ENCODE measurements around the gene IVD.

The IVD gene

GRCh38 chr15:40416056-40416455, 10.5 kb downstream of the IVD start:
- DNase-seq = no peak

DNA sequence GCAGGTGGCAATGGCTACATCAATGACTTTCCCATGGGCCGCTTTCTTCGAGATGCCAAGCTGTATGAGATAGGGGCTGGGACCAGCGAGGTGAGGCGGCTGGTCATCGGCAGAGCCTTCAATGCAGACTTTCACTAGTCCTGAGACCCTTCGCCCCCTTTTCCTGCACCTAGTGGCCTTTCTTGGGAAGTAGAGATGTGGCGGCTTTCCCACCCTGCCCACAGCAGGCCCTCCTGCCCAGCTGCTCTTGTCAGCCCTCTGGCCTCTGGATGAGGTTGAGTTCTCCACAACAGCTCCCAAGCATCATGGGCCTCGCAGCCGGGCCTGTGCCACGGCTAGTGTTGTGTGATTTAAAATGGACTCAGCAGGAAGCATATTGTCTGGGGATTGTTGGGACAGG, 12.5 kb downstream of the IVD start:
- DNase-seq = no peak

- no peak for DNase-seq
These were observed 14.6 kb downstream of the IVD start for GRCh38 chr15:40420071-40420713.

GRCh38 chr15:40420793-40421192, 15.2 kb downstream of the IVD start:
- no peak for DNase-seq

GRCh38 chr15:40421246-40422157, 15.9 kb downstream of the IVD start:
- peak; percentile 72 for DNase-seq

- no peak for DNase-seq
These were observed 19.0 kb downstream of the IVD start for GRCh38 chr15:40424483-40425115.

DNA sequence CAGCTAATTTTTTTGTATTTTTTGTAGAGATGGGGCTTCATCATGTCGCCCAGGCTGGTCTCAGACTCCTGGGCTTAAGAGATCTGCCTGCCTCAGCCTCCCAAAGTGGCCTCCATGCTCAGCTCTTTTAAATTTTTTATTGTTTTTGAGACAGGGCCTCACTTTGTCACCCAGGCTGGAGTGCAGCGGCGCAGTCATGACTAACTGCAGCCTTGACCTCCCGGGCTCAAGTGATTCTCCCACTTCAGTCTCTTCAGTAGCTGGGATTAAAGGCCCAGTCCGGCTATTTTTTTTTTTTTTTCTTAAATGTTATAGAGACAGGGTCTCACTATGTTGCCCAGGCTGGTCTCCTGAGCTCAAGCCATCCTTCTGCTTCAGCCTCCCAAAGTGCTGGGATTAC, 20.1 kb downstream of the IVD start:
- DNase-seq = no peak

- no peak for DNase-seq
These were observed 21.6 kb downstream of the IVD start for GRCh38 chr15:40427188-40427587.

DNA sequence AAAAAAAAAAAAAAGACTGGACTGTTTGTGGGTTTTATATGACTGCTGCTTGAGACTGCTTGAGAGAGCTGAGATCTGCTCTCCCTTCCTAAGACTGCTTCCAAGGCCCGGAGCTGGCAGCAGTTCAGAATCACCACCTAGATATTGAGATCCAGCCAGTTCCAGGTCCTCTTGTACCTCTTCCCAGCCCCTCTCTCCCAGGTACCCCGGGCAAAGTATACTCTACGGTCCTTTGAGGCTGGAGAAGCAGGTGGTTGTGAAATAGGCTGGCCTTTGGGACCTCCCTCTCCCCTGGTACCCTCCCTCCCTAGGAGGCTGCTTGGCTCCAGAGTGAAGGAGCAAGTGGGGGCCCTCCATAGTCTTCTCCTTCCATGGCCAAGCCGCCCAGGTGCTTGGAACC, 22.6 kb downstream of the IVD start:
- no peak for DNase-seq

DNA sequence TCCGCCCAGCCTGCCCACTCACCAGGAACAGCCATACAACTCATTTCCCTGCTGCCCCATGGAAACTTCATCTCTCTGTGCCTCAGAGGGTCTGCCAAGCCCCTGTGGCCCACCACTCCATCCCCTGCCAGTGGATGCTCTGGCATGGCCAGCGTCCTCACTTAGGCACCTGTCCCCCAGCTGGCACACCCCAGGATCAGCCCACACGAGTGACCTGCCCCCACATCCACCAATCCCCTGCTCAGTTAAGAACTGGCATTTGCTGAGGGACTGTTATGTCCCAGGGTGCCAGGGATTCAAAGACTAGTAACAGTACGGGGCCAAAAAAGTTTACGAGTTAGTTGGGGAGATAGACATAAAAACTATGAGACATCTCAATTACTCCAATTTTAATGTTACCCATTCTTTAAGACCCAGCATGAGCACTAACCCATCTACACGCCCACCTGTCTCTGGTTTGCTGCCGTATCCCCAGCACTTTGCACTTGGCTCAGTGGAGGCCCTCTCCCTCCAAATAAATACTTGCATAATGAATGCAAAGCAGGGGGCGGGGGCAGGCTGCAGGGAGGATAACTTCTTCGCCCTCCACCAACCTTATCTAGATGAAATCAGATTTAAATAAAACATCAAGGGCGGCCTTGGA, 23.6 kb downstream of the IVD start:
- no peak for DNase-seq

GRCh38 chr15:40430271-40430805, 24.7 kb downstream of the IVD start:
- no peak for DNase-seq

- no peak for DNase-seq
These were observed 29.6 kb downstream of the IVD start for GRCh38 chr15:40435023-40435709.

- no peak for DNase-seq
These were observed 30.1 kb downstream of the IVD start for GRCh38 chr15:40435710-40436089.

DNA sequence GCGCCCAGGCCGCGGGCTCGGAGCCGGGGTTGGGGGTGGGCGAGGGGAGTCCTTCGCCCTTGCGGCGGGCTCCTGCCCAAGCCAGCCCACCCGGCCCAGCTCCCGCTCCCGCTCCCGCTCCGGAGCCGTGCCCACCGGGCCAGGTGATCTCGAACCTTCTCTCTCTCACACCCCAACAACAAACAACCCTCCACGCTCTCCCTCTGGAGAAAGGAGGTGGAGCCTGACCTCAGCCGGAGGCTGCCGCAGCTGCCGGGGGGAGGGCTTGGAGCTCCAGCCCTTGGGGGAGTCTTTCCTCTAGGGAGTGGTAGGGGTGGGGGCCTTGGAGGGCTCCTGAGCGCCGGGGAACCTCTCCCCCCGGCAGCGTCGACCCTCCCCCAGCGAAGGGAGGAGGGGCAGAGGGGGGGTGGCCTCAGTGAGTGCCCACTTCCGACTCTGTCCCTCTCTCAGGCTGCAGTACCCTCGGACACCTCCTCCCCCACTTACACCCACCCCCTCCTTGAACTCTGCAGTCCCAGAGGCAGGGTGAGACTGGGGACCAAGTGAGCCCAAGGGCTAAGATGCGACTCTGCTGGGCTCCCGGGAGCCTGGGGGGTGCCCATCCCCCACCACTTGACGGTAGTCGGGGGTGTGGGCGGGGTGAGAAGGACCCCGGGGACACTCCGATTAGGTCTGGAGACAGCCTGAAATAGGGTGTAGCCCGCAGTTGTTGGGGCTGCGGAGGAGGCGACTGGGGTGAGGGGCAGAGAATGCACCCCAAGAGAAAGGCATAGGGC, 30.7 kb downstream of the IVD start:
- no peak for DNase-seq

- DNase-seq = no peak
These were observed 31.5 kb downstream of the IVD start for GRCh38 chr15:40436892-40437751.

DNA sequence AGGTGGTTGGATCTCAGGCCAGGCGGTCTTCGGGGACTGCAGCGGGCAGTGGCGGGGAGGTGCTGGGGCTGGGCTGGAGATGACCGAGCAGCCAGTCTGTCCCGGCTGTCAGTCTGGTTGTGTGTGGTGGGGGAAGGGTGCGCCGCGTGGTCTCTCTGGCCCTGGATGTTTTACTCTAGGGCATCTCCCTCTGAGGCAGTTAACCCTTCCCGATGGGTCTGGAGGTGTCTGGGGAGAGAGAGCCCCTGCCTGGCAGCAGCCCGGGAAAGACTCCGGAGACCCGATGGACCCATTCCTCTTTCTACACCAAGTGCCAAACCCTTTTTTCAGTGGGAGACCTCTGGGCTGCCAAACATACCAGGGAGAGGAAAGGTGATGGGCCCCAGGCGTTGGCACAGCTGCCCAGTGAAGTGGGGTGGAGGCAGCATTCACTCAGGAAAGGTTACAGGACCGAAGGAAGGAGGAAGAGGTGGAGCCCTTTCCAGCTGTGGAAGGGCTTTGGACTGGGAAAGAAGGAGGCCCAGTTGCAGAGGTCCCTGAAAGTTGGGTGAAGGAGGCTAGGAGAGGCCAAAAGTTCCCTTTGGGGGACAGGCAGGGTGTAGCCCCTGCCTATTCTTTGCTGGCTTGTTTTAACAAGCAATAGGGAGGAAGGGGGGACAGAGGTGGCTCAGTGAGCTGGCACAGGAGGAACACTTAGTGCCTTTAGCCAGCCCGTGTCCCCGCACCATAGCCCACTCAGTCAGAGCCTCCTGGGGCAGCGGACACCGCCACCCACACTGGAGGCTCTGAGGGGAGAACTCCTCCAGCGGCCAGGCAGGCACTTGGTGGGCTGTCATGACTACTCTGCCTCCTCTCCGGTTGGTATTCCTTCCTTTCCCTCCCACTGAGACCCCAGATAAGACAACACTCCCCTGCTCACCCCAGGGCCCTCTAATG, 32.4 kb downstream of the IVD start:
- DNase-seq = no peak

GRCh38 chr15:40438712-40439111, 33.1 kb downstream of the IVD start:
- no peak for DNase-seq

DNA sequence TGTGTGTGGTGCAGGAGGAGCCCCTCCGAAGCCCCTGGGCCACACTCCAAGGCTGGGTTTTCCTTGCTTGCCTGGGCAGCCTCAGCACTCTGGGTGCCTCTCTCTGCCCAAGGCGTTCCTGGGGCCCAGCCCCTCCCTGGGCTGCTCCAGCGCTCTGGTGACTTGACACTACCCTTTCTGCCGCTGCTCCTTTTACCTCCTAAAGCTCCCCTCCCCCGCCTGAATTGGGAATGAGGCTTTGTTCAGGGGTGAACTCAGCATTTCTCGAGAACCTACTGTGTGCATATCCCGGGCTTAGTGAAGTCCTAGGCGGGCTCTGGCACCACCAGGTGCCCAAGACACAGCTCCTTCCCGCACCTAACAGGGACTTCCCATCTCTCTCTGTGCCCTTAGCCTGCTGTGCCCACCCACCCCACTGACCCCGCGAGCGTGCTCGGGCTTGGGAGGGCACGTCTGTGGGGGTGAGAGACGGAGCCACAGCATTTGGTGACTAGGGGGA, 33.9 kb downstream of the IVD start:
- no peak for DNase-seq
